ENCODE results near the gene PPP2R2D.
A peak's percentile ranks its signal among the peaks of the same experiment; 100 is the strongest.
"Not testable (repeated sequence)": the region's sequence is repeated elsewhere in the genome, so short reads cannot be mapped to it uniquely, and the experiment has no call there.

PPP2R2D gene

GRCh38 chr10:131868436-131868835, 32.4 kb upstream of the PPP2R2D start:
- no peak for DNase-seq (ENCODE audit: low spot score)

- DNase-seq (ENCODE audit: low spot score): no peak
Observed at GRCh38 chr10:131869344-131869743, 31.5 kb upstream of the PPP2R2D start.

- no peak for DNase-seq (ENCODE audit: low spot score)
Observed at GRCh38 chr10:131870411-131870810, 30.4 kb upstream of the PPP2R2D start.

- no peak for DNase-seq (ENCODE audit: low spot score)
Observed at GRCh38 chr10:131870831-131871672, 29.8 kb upstream of the PPP2R2D start.

GRCh38 chr10:131871673-131872005, 29.2 kb upstream of the PPP2R2D start:
- no peak for DNase-seq (ENCODE audit: low spot score)

GRCh38 chr10:131872011-131872826, 28.6 kb upstream of the PPP2R2D start:
- DNase-seq (ENCODE audit: low spot score): no peak

- DNase-seq (ENCODE audit: low spot score): peak; percentile 44
Observed at GRCh38 chr10:131872827-131873375, 27.9 kb upstream of the PPP2R2D start.

GRCh38 chr10:131874991-131875451, 25.8 kb upstream of the PPP2R2D start:
- peak; percentile 94 for DNase-seq (ENCODE audit: low spot score)

- no peak for DNase-seq (ENCODE audit: low spot score)
Observed at GRCh38 chr10:131875501-131875900, 25.3 kb upstream of the PPP2R2D start.

GRCh38 chr10:131876017-131876416, 24.8 kb upstream of the PPP2R2D start:
- DNase-seq (ENCODE audit: low spot score): no peak

GRCh38 chr10:131876508-131876907, 24.3 kb upstream of the PPP2R2D start:
- DNase-seq (ENCODE audit: low spot score): no peak

GRCh38 chr10:131880016-131880590, 20.7 kb upstream of the PPP2R2D start:
- no peak for DNase-seq (ENCODE audit: low spot score)

GRCh38 chr10:131881104-131881880, 19.5 kb upstream of the PPP2R2D start:
- DNase-seq (ENCODE audit: low spot score): no peak

GRCh38 chr10:131882151-131882550, 18.7 kb upstream of the PPP2R2D start:
- DNase-seq (ENCODE audit: low spot score): no peak

GRCh38 chr10:131882590-131883451, 18.0 kb upstream of the PPP2R2D start:
- no peak for DNase-seq (ENCODE audit: low spot score)

- DNase-seq (ENCODE audit: low spot score): not testable (repeated sequence)
Observed at GRCh38 chr10:131883621-131884393, 17.0 kb upstream of the PPP2R2D start.

- DNase-seq (ENCODE audit: low spot score): peak; percentile 93
Observed at GRCh38 chr10:131885391-131886165, 15.2 kb upstream of the PPP2R2D start.

GRCh38 chr10:131886237-131886636, 14.6 kb upstream of the PPP2R2D start:
- no peak for DNase-seq (ENCODE audit: low spot score)

- no peak for DNase-seq (ENCODE audit: low spot score)
Observed at GRCh38 chr10:131888186-131888604, 12.6 kb upstream of the PPP2R2D start.

Measured in iPS-NIHi11 (cell line).